C4-2B (cell line): ENCODE measurements around the gene FAF1.

ENCODE experiments used
- ZFX ChIP-seq: fragments of 450-650 bp; IDR thresholded peaks from 2 replicates; pipeline ENCODE4 v1.6.1; 2017
- TF ChIP-seq, protein P1 (sequence below): fragments of 450-650 bp; conservative IDR thresholded peaks from 2 replicates; pipeline ENCODE4 v1.5.1; 2017; ENCODE audit warnings: mild to moderate bottlenecking

DNA sequence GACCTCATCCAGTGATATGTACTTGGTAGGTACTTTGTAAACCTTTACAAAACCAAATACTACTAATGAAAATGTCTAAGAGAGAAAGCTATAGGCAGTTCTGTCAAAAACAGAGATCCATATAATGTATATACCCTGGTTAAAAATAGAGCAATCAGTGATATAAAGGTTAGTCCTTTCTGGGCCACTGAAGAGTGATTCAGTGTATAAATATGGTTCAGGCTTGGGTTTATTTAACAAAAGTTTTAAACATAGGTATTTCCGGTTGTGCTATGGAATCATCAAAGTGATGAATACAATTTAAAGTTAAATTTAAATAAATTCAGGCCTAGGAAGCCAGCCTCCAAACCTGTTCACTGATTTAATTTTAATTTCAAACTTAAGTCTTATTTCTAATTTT lies 428.5 kb downstream of the FAF1 start:
- TF ChIP-seq, protein P1, sequence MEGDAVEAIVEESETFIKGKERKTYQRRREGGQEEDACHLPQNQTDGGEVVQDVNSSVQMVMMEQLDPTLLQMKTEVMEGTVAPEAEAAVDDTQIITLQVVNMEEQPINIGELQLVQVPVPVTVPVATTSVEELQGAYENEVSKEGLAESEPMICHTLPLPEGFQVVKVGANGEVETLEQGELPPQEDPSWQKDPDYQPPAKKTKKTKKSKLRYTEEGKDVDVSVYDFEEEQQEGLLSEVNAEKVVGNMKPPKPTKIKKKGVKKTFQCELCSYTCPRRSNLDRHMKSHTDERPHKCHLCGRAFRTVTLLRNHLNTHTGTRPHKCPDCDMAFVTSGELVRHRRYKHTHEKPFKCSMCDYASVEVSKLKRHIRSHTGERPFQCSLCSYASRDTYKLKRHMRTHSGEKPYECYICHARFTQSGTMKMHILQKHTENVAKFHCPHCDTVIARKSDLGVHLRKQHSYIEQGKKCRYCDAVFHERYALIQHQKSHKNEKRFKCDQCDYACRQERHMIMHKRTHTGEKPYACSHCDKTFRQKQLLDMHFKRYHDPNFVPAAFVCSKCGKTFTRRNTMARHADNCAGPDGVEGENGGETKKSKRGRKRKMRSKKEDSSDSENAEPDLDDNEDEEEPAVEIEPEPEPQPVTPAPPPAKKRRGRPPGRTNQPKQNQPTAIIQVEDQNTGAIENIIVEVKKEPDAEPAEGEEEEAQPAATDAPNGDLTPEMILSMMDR = no peak
- no peak for TF ChIP-seq ZFX
